GM18508 (cell line): ENCODE results near the gene C10orf90.
"Not testable (repeated sequence)": the region's sequence is repeated elsewhere in the genome, so short reads cannot be mapped to it uniquely, and the experiment has no call there.

Experiments
- ATAC-seq: cut with Tn5 transposase; IDR thresholded peaks from one replicate; pipeline ENCODE4 v1.9.1; 2021; ENCODE audit warnings: moderate number of reproducible peaks; ENCODE audit not compliant: insufficient read depth, unreplicated experiment

C10orf90 gene

GRCh38 chr10:126379166-126379565, 291.3 kb downstream of the C10orf90 start:
- ATAC-seq = not testable (repeated sequence)

- no peak for ATAC-seq
Observed at GRCh38 chr10:126376956-126377355, 293.5 kb downstream of the C10orf90 start.

- ATAC-seq = no peak
Observed at GRCh38 chr10:126375926-126376554, 294.5 kb downstream of the C10orf90 start.

- no peak for ATAC-seq
Observed at GRCh38 chr10:126375299-126375698, 295.2 kb downstream of the C10orf90 start.
